DOHH2 (cell line): ENCODE data around the gene RPTOR.

ENCODE experiments used
- EZH2phosphoT487 ChIP-seq: fragments of 200-600 bp; sonication (generic); IDR thresholded peaks from 2 replicates; pipeline ENCODE4 v1.6.1; 2017; ENCODE audit warnings: borderline replicate concordance, mild to moderate bottlenecking, antibody characterized with exemption, low read length, moderate library complexity, mixed read lengths
- TF ChIP-seq, protein P1 (sequence below): fragments of 200-600 bp; sonication (generic); IDR thresholded peaks from one replicate; pipeline ENCODE4 v1.5.1; 2014; ENCODE audit warnings: antibody characterized with exemption, mild to moderate bottlenecking, low read depth, low read length; ENCODE audit not compliant: poor library complexity, severe bottlenecking

DNA sequence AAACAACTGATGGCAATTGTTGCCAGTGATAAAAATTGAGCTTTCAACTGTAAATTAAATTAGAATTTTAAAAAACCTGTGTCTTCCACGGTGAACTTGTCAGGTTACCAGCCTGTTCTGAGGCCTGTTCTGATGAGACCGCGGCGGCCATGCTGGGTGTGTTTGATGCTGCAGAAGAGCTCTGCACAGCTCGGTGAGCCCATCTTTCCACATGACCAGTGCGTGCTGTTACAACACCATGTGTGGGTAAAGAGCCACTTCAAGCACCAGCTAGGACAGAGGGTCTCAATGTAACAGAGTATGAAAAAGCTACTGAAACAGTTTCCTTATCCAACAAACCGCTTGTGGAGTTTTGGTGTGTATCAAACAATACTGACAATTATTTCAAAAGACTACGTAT lies 48.5 kb downstream of the RPTOR start:
- TF ChIP-seq, protein P1, sequence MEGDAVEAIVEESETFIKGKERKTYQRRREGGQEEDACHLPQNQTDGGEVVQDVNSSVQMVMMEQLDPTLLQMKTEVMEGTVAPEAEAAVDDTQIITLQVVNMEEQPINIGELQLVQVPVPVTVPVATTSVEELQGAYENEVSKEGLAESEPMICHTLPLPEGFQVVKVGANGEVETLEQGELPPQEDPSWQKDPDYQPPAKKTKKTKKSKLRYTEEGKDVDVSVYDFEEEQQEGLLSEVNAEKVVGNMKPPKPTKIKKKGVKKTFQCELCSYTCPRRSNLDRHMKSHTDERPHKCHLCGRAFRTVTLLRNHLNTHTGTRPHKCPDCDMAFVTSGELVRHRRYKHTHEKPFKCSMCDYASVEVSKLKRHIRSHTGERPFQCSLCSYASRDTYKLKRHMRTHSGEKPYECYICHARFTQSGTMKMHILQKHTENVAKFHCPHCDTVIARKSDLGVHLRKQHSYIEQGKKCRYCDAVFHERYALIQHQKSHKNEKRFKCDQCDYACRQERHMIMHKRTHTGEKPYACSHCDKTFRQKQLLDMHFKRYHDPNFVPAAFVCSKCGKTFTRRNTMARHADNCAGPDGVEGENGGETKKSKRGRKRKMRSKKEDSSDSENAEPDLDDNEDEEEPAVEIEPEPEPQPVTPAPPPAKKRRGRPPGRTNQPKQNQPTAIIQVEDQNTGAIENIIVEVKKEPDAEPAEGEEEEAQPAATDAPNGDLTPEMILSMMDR, result no peak
- no peak for TF ChIP-seq EZH2phosphoT487
